IMR-90 (cell line): ENCODE measurements around the gene PRMT1. TPM values are rescaled to one million over a fixed set of nuclear protein-coding genes. Genes with fewer than 3 reads are reported as not detected.

Experiments used
- ELK1 ChIP-seq: fragments of 150-350 bp; IDR thresholded peaks from 2 replicates; pipeline ENCODE4 v1.6.1; 2016; ENCODE audit warnings: low read depth, mild to moderate bottlenecking, low read length, moderate library complexity, borderline replicate concordance
- NFE2L2 ChIP-seq: fragments of 150-350 bp; IDR thresholded peaks from 2 replicates; pipeline ENCODE4 v1.6.1; 2016; ENCODE audit warnings: low read depth, mild to moderate bottlenecking, low read length
- USF2 ChIP-seq: fragments of 150-350 bp; IDR thresholded peaks from 2 replicates; pipeline ENCODE4 v1.6.1; 2017; ENCODE audit warnings: mild to moderate bottlenecking, antibody characterized with exemption, low read length, low read depth
- polyA plus RNA-seq, 3 experiments: library from polyadenylated mRNA; depleted of rRNA; stranded (reverse); fragments of >200 nt; gene quantifications; 2 replicates each; pipeline ENCODE4 v1.2.3, GENCODE V29; 2012; ENCODE audit warnings: low replicate concordance in 1 of 3
- total RNA-seq: library from RNA; depleted of rRNA; stranded (reverse); fragments of >200 nt; gene quantifications from 2 replicates; pipeline ENCODE4 v1.2.3, GENCODE V29; 2012

Gene PRMT1
- total and polyA plus RNA-seq, 2 of the 4 experiments (the other 2 are of a cell fraction): 497 to 840 TPM

GRCh38 chr19:49676136-49676783 is 811 bp upstream of the PRMT1 start (continued):
- TF ChIP-seq USF2 (no peak), NFE2L2 (no peak), ELK1 (no peak)
